K562 (cell line): ENCODE data around the gene MAD1L1. TPM values are rescaled to one million over a fixed set of nuclear protein-coding genes. Genes with fewer than 3 reads are reported as not detected.

ENCODE experiments used
- BHLHE40 ChIP-seq: IDR thresholded peaks from 2 replicates; pipeline ENCODE4 v1.6.1; 2011; ENCODE audit warnings: low read length, improper control_type of control experiment
- CHCHD3 ChIP-seq: fragments of 250-450 bp; sonication (Bioruptor Pico); IDR thresholded peaks from 2 replicates; pipeline ENCODE4 v2.1.2; 2022; ENCODE audit warnings: mild to moderate bottlenecking
- FOXM1 ChIP-seq, 2 experiments: fragments of 450-650 bp in 1 of 2; sonication (generic) in 1 of 2; formaldehyde crosslinking in 1 of 2; IDR thresholded peaks; 2 replicates each; pipeline versions ENCODE4 v1.6.1 to v1.9.0; 2017 to 2022; ENCODE audit warnings: low read depth in 2 of 2, mild to moderate bottlenecking in 2 of 2, missing genetic modification reagents in 1 of 2, moderate library complexity in 1 of 2
- KDM1A ChIP-seq, 2 experiments: fragments of 450-650 bp; IDR thresholded peaks; 2 replicates each; pipeline ENCODE4 v1.6.1; 2016; ENCODE audit warnings: mild to moderate bottlenecking in 2 of 2
- L3MBTL2 ChIP-seq: fragments of 450-650 bp; IDR thresholded peaks from 2 replicates; pipeline ENCODE4 v1.6.1; 2016; ENCODE audit warnings: mild to moderate bottlenecking, moderate library complexity
- MAZ ChIP-seq, 2 experiments: fragments of 450-650 bp in 1 of 2; sonication (generic) in 1 of 2; formaldehyde crosslinking; IDR thresholded peaks in 1 of 2; conservative IDR thresholded peaks in 1 of 2; 2 replicates each; pipeline versions ENCODE4 v1.4.0 to v1.5.0; 2020; ENCODE audit warnings: mild to moderate bottlenecking in 1 of 2, missing genetic modification reagents in 1 of 2
- MEF2D ChIP-seq: conservative IDR thresholded peaks from 2 replicates; pipeline ENCODE4 v1.6.1; 2016; ENCODE audit warnings: low read depth, missing genetic modification characterization, missing compliant biosample characterization
- SNRNP70 ChIP-seq: fragments of 200-400 bp; formaldehyde crosslinking; optimal IDR thresholded peaks from 2 replicates; pipeline ENCODE3; 2017; ENCODE audit warnings: low read depth, low read length
- SPI1 ChIP-seq: IDR thresholded peaks from 2 replicates; pipeline ENCODE4 v1.6.1; 2011; ENCODE audit warnings: low read depth, low read length, control low read depth, borderline replicate concordance
- polyA plus RNA-seq, 8 experiments: library from polyadenylated mRNA; depleted of rRNA in 4 of 8; stranded (reverse) in 5 of 8; unstranded in 3 of 8; fragments of >200 nt; fragmentation: Nextera tagmentation in 2 of 8; fragmentation: Illumina TruSeq in 1 of 8; extraction: Ambion mirVana in 2 of 8; extraction: Trizol in 1 of 8; gene quantifications; 2 replicates each; pipeline versions ENCODE4 v1.2.1 to v1.2.3, GENCODE V29; 2011 to 2014; ENCODE audit warnings: inconsistent platforms in 1 of 8, missing spikeins in 1 of 8
- total RNA-seq, 7 experiments: library from RNA; depleted of rRNA in 6 of 7; stranded (reverse); fragments of >200 nt in 6 of 7; fragmentation: Illumina TruSeq in 2 of 7; extraction: Trizol in 2 of 7; gene quantifications; 2 replicates each; pipeline versions ENCODE4 v1.2.1 to v1.2.3, GENCODE V29; 2011 to 2021; ENCODE audit warnings: low replicate concordance in 1 of 7
- TF ChIP-seq, protein P1 (sequence below): sonication (generic); formaldehyde crosslinking; IDR thresholded peaks from 2 replicates; pipeline ENCODE4 v1.8.1; 2023; ENCODE audit warnings: mild to moderate bottlenecking, missing genetic modification reagents
- TF ChIP-seq, protein P2 (sequence below): sonication (generic); formaldehyde crosslinking; IDR thresholded peaks from 2 replicates; pipeline ENCODE4 v1.9.0; 2022; ENCODE audit warnings: mild to moderate bottlenecking, missing genetic modification reagents
- TF ChIP-seq, protein P3 (sequence below), 2 experiments: fragments of 450-650 bp; formaldehyde crosslinking in 1 of 2; IDR thresholded peaks; 2 replicates each; pipeline versions ENCODE4 v1.4.0 to v1.6.1; 2014 to 2020; ENCODE audit warnings: mild to moderate bottlenecking in 2 of 2, borderline replicate concordance in 1 of 2, low read depth in 1 of 2

Gene MAD1L1
- total and polyA plus RNA-seq, 9 of the 15 experiments (the other 6 are each of a cell fraction or from before 2014, with no cell fraction given) = 1.7 to 89.7 (median 18.0) TPM

DNA sequence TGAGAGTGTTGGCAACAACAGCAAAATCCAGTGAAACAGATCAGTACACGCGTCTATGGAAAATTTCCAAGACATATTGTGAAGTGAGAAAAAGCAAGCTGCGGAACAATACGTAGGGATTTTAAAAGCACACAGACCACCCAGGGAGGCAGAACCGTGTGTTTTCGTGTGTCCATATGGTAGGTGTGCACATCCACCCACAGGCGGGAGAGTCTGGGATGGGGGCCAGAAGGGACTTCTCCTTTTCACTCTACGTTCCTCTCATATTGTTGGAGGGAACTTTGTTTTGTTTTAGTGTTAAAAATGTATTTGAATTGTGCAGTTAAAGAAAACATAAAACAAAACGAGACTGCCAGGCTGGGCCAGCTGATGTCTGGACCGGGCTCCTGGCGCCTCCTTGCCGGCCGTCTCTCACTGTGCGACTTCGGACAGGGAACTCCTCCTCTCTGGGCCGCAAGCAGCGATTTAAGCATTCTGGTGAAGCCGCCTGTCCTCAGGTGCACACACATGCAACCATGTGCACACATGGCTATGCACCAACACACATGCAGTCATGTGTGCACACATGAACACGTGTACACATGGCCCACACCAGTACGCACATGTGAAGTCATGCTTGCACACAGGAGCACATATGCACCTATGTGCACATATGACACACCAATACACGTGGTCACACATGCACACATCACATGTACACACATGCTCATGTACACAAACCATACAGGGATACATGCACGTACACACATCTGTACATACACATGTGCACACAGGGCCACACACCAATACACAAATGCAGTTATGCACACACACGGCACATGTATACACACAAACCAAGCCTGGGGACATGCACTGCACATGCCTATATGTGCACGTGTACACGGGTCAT lies 421.5 kb downstream of the MAD1L1 start (continued):
- no peak for TF ChIP-seq FOXM1 (IDR thresholded peaks at IDR 0.05; ENCODE audit: low read depth)
- no peak for TF ChIP-seq FOXM1 (CRISPR knock-in tag; IDR thresholded peaks at IDR 0.05; ENCODE audit: low read depth)
- TF ChIP-seq, protein P1, sequence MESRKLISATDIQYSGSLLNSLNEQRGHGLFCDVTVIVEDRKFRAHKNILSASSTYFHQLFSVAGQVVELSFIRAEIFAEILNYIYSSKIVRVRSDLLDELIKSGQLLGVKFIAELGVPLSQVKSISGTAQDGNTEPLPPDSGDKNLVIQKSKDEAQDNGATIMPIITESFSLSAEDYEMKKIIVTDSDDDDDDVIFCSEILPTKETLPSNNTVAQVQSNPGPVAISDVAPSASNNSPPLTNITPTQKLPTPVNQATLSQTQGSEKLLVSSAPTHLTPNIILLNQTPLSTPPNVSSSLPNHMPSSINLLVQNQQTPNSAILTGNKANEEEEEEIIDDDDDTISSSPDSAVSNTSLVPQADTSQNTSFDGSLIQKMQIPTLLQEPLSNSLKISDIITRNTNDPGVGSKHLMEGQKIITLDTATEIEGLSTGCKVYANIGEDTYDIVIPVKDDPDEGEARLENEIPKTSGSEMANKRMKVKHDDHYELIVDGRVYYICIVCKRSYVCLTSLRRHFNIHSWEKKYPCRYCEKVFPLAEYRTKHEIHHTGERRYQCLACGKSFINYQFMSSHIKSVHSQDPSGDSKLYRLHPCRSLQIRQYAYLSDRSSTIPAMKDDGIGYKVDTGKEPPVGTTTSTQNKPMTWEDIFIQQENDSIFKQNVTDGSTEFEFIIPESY (CRISPR knock-in tag) = peak; percentile 22; the same call in 1 of the 2 replicates
- no peak for TF ChIP-seq BHLHE40
- TF ChIP-seq SNRNP70 = no peak
- no peak for TF ChIP-seq CHCHD3 (CRISPR knock-in tag)
- TF ChIP-seq, protein P2, sequence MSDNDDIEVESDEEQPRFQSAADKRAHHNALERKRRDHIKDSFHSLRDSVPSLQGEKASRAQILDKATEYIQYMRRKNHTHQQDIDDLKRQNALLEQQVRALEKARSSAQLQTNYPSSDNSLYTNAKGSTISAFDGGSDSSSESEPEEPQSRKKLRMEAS (CRISPR knock-in tag) = peak; percentile 54; the same call in 1 of the 2 replicates
- TF ChIP-seq, protein P3, sequence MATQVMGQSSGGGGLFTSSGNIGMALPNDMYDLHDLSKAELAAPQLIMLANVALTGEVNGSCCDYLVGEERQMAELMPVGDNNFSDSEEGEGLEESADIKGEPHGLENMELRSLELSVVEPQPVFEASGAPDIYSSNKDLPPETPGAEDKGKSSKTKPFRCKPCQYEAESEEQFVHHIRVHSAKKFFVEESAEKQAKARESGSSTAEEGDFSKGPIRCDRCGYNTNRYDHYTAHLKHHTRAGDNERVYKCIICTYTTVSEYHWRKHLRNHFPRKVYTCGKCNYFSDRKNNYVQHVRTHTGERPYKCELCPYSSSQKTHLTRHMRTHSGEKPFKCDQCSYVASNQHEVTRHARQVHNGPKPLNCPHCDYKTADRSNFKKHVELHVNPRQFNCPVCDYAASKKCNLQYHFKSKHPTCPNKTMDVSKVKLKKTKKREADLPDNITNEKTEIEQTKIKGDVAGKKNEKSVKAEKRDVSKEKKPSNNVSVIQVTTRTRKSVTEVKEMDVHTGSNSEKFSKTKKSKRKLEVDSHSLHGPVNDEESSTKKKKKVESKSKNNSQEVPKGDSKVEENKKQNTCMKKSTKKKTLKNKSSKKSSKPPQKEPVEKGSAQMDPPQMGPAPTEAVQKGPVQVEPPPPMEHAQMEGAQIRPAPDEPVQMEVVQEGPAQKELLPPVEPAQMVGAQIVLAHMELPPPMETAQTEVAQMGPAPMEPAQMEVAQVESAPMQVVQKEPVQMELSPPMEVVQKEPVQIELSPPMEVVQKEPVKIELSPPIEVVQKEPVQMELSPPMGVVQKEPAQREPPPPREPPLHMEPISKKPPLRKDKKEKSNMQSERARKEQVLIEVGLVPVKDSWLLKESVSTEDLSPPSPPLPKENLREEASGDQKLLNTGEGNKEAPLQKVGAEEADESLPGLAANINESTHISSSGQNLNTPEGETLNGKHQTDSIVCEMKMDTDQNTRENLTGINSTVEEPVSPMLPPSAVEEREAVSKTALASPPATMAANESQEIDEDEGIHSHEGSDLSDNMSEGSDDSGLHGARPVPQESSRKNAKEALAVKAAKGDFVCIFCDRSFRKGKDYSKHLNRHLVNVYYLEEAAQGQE (IDR thresholded peaks at IDR 0.05; ENCODE audit: borderline replicate concordance) = no peak
- TF ChIP-seq, protein P3 (CRISPR knock-in tag; IDR thresholded peaks at IDR 0.05; ENCODE audit: low read depth) = no peak
- no peak for TF ChIP-seq MEF2D
- TF ChIP-seq KDM1A (IDR thresholded peaks at IDR 0.05) = peak in 1 of 2 experiments; percentile 93; a peak in 2 of 4 replicates
- TF ChIP-seq SPI1 = peak; percentile 68; the same call in 1 of the 2 replicates
- no peak for TF ChIP-seq L3MBTL2
- no peak for TF ChIP-seq MAZ (CRISPR knock-in tag; conservative IDR thresholded peaks at IDR 0.05 in 1 of 2, IDR thresholded peaks at IDR 0.05 in 1 of 2)
